ENCODE results near the gene ZNF385B. TPM values are rescaled to one million over a fixed set of nuclear protein-coding genes. Genes with fewer than 3 reads are reported as not detected.

Gene ZNF385B
- polyA plus RNA-seq, 1 donor = 7.9 TPM

- DNase-seq = no peak
Measured at GRCh38 chr2:179435566-179435965, 425.8 kb downstream of the ZNF385B start.

GRCh38 chr2:179435000-179435399 lies 426.4 kb downstream of the ZNF385B start:
- no peak for DNase-seq

- DNase-seq = no peak
Measured at GRCh38 chr2:179434357-179434756, 427.1 kb downstream of the ZNF385B start.

- DNase-seq = no peak
Measured at GRCh38 chr2:179432751-179433150, 428.7 kb downstream of the ZNF385B start.

- DNase-seq = no peak
Measured at GRCh38 chr2:179429597-179429996, 431.8 kb downstream of the ZNF385B start.

- no peak for DNase-seq
Measured at GRCh38 chr2:179429060-179429471, 432.3 kb downstream of the ZNF385B start.

- no peak for DNase-seq
Measured at GRCh38 chr2:179428649-179429048, 432.8 kb downstream of the ZNF385B start.

GRCh38 chr2:179427065-179427464 lies 434.3 kb downstream of the ZNF385B start:
- DNase-seq = no peak

- DNase-seq = no peak
Measured at GRCh38 chr2:179424571-179424970, 436.8 kb downstream of the ZNF385B start.

GRCh38 chr2:179422037-179422643 lies 439.3 kb downstream of the ZNF385B start:
- DNase-seq = peak; percentile 53

- no peak for DNase-seq
Measured at GRCh38 chr2:179417436-179417949, 443.9 kb downstream of the ZNF385B start.

GRCh38 chr2:179412112-179412511 lies 449.3 kb downstream of the ZNF385B start:
- no peak for DNase-seq

GRCh38 chr2:179410552-179411356 lies 450.7 kb downstream of the ZNF385B start:
- peak; percentile 25 for DNase-seq

- no peak for DNase-seq
Measured at GRCh38 chr2:179403624-179404023, 457.8 kb downstream of the ZNF385B start.

GRCh38 chr2:179393481-179393880 lies 467.9 kb downstream of the ZNF385B start:
- DNase-seq = no peak

Other genes with a start within 250 kb of the ZNF385B start
- gene CWC22, start 145.7 kb upstream of the ZNF385B start, polyA plus RNA-seq (ENCODE audit: insufficient read length) = 18.1 TPM

Measured in hindlimb muscle (tissue), 1 donor.